HG02798 (cell line): ENCODE results near the gene CDK1.
A peak's percentile ranks its signal among the peaks of the same experiment; 100 is the strongest.
"Not testable (repeated sequence)": the region's sequence is repeated elsewhere in the genome, so short reads cannot be mapped to it uniquely, and the experiment has no call there.

ENCODE experiments used
- ATAC-seq: cut with Tn5 transposase; IDR thresholded peaks from one replicate; pipeline ENCODE4 v1.9.1; 2021; ENCODE audit warnings: mild to moderate bottlenecking; ENCODE audit not compliant: unreplicated experiment, poor library complexity

CDK1 gene

DNA sequence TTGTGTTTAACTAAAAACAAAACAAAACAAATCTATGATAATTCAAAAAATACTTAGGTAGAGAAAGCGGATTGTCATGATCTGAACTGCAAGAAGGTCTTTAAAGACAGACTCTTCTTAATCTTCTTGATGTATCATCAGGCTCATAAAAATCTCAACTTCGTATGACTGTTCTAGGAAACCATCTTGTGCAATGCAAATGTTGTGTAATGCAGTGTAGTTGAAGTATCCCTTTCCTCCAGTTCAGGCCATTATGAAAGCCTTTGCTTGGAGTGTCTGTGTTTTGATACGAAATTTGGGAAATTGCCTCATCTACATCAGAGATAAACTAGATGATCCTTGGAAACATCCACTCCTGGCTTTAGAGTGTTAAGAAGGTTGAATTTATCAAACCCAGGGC, 30.9 kb downstream of the CDK1 start:
- ATAC-seq: no peak

DNA sequence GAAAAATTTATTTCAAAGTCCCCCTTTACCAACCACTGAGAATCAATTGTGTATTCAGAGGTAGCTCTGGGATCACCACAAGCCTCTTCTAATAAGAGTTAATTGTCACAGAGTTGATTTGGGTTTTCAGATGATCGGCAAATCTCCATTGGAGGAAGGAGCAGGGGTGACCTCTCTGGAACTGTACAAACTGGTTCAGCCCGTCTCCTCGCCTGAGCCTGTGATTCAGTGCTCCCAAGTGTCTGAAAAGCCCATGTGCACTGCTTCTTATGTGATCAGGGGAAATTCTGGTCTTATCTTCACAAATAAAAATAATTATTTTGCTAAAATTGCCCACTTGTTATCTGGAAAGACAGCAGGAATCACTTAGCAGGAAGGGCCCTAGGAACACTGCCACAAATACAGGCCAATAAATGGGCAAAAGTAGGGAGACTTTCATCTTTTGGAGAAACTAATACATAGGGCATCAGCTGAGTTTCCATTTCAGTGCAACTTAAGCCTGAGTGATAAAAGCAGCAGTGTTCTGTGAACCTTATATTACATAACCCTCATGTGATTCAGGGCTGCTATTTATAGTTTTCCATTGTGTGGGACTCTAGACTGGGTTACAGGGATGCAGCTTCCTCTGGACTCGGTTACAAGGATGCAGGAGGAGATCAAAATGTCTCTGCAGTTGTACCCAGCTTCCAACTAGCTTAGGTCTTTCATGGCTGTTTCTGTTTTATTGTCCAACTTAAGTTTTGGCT, 32.3 kb downstream of the CDK1 start:
- ATAC-seq: no peak

DNA sequence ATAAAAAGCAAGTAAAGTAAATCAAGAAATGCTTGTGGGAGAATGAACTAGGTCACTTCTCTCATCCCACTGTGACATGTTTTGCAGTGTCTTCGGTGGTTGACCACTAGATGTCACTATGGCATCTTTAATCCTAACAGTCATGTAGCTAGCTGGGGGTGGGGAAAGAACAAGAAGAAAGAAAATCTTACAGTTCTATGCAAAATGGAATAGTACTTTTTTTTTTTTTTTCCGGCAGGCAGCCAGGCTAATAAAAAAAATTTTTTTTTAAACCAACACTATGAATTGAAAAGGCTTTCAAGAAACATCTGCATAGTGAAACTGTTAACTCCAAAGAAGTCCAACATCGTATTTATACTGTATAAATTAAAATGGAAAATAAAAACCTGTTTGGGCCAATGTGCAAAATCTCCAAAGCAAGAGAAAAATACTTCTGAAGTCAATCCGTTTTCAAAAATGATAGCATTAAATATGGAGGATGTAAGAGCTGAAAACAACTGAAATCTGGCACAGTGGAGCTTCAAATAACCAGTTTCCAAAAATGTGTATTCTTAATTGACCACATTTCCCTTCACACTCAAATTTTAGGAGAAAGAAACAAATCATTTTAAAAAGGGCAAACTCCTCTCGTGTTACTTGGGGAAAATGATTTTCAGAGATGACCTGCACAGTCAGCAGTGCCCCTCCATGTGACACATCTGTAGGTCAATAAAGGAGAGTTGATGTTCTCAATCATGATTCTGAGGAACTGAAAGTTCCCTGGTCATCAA, 38.5 kb downstream of the CDK1 start:
- ATAC-seq: peak; percentile 87

DNA sequence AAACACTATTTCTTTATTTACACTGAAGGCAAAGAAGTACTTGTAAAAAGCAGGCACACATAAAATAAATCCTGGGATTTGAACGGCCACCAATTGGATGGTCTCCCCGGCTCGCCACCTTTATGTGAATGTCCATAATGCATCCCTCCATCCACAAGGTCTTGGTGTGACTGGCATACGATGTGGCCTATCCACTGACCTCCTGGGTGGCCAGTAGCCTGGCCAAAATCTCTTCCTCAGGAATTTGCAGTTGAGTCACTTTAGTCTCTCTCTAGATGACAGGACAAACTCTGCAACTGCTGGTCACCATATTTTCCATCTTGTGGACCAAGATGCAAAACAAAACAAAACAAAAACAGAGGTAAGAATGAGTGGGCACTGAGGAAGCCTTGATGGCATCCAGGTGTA, 39.1 kb downstream of the CDK1 start:
- no peak for ATAC-seq

DNA sequence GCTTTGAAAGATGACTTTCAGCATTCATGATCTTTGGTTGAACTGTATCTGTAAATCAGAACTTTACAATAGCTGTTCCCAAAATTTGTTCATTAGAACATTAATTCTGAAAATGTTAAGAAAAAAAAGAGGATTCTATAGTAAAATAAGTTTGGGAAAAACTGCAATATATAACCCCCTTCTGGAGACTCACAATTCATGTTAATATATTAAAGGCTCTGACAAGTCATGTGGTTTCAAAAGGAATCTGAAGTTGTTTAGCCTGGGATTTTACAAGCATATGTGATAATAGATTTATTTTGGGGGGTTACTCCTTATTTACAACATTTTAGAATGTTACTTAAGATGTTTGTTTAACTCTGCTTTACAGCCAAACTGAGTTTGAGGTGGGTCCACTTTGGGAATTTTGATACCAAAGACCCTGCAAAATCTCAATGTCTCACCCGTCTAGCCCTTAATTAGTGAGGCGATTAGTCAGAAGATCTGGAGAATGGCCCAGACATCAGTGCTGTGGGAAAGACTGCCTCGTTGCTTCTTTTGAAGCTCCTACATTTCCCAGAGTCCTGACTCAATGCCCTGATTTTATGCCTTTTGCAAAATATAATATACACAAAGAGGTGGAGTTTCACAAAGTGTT, 40.0 kb downstream of the CDK1 start:
- no peak for ATAC-seq

DNA sequence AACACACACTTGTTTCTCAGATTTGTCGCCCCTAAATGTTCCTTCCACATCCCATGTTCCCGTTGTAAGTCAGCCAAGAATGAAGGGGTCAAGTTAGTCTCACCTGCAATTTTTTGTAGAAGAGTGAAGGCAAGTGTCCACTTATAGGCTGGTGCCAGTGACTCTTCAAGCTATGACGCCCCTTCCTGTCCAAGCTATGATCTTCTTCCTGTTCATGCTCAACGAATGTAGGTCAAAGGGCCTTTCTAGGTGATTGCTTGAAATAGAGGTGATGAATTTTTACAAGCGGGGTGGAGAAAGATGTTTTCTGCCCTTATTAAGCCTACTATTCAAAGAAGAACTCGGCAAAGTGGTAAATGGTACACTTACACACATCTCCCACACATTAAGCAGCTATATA, 41.0 kb downstream of the CDK1 start:
- no peak for ATAC-seq

DNA sequence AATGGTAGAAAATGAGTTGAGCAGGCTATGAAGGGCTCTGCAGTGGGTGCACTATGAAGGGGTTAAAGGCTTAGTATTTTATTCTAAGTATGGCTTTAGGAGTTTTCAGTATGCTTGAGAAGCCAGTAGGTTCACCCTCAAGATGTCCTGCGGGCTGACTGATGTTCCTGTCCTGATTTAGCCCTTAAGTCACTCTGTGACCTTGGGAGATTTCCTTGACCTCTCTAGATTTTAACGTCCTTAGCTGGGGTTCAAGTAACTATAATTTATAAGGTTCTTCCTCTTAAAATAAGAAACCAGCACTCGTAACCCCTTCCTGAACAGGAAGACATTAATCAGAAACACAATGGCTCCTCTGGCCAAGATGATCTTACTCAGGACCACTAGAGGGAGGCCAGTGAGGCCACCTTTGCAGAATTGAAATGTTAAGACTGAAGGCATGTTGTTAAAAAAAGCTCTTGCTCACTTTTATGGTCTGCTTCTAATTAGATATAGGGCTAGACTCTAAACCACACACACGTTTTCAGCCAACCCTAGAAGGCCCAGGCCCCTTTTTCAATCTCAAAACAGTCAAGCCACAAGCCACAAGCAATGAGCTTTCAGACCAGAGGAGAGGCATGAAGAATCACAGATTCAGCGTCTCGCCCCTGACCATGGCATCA, 41.9 kb downstream of the CDK1 start:
- ATAC-seq: peak; percentile 61

DNA sequence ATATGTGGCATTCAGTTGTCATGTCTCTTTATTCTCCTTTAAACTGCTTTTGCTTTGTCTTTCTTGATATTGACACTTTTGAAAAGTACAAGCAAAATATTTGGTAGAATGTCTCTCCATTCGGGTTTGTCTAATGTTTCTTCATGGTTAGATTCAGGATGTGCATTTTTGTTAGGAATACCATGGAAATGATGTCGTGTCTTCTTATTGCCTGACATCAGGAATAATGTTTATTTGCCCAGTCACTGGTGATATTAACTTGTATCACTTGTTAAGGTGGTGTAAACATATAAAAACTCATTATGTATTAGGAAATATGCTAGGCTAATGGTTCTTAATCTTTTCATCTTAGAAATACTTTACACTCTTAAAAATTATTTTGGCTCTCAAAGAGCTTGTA, 43.4 kb downstream of the CDK1 start:
- no peak for ATAC-seq

DNA sequence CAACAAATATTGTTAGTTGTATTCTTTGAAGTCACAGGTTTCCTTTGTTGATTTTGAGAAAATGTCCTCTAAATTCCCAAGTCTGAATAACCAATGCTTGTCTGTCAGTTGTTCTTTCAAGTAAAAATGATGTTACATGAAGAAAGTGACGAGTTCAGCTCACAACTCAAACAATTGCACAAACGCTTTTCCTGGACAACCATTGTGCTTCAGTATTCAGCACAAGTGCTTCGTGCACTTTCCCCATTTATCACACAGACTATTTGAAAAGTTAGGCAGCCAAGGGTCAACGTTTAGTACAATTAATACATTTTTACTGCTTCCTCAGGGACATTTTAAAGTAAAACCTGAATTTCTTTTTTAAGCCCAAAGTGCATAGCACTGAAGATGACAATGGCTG, 44.5 kb downstream of the CDK1 start:
- ATAC-seq: no peak

DNA sequence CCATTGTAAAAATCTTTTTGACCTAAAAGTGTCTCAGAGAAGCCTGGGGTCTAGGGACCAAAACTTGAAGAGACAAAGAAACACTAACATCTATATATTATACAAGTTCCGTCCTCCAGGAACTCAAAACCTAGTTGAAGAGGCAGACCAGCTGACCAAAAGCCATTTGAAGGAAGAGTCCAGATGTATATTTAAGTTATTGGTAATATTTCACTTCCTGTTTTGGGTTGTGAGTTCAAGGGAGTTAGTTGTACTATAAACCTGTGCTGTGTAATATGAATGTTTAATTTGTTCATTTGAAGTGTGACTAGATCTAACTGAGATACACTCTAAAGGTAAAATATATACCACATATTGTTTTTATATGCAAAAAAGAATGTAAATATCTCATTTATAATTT, 45.0 kb downstream of the CDK1 start:
- ATAC-seq: no peak

DNA sequence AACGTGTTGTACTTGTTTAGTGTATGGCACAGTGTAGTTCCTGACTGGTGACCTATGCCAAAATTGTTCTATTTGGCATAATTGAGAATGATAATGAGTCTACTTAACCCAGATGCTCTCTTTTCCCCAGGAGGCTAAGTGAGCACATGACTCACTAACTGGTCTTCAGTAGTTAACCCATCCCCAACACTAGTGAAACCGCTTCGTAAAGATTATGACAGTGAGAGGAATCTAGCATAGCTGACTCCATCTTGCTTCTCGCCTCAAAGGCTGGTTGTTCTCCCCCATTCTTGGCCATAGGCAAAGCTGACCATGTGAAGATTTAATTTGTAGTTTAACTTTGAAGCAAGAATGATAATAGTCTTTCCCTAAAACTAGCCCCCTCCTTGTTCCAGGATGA, 47.2 kb downstream of the CDK1 start:
- no peak for ATAC-seq

DNA sequence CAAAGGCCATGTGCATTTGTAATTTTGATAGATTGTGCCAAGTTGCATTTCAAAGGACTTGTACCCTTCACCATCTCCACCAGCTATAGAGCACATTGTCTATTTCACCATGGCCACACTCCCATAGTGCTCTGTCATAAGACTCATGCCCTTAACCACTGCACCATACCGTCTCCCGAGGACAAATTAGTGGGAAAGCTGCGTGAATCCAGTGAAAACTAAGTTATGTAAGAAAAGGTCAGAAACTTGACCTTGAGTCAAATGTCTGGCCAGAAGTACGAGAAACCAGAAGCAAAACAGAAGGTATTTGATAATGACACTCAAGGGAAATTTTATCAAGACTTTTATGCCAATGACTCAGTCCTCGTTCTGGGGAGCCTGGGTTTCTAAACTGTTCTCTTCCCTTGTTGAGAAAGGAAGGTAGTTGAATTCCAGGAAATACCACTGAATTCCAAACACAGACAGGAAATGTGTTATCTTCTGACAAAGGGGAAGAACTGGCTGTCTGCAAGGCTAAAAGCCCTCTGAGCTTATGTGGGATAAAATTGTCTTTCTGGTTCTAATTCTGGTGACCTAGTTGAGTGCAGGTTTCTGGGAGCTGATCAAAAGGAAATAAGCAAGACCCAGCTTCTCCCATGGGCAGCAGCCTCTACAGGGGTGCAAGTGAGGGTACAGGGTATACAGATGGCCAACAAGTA, 49.7 kb downstream of the CDK1 start:
- no peak for ATAC-seq

DNA sequence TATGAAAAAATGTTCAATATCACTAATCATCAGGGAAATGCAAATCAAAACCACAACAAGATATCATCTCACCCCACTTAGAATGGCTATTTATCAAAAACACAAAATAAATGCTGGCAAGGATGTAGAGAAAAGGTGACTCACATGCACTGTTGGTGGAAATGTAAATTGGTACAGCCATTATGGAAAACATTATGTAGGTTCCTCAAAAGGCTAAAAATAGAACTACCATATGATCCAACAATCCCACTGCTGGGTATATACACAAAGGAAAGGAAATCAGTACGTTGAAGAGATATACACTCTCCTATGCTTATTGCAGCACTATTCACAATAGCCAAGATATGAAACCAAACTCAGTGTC, 50.2 kb downstream of the CDK1 start:
- no peak for ATAC-seq

DNA sequence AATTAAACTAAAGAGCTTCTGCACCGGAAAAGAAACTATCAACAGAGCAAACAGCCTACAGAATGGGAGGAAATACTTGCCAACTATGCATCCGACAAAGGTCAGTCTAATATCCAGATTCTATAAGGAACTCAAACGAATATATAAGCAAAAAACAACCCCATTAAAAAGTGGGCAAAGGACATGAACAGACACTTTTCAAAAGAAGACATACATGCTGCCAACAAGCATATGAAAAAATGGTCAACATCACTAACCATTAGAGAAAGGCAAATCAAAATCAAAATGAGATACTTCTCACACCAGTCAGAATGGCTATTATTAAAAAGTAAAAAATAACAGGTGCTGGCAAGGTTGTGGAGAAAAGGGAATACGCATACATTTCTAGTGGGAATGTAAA, 53.9 kb downstream of the CDK1 start:
- not testable (repeated sequence) for ATAC-seq

DNA sequence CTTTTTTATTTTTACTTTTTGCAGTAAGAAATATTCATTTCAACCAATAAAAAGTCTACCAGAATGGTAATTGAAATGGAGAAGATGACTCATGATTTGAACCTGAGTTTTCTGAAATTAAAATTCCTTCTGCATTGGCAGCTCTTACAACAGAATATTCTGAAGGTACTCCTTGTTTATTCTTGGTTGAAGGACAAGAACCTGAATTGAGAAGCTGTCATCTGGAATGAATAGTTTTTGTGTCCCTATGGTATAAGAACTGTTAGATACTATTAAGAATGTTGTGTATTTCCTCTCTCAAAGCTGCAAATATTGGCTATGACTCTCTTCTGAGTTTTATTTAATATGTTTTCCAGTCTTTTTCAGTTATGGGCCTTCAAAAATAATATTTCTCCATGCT, 56.1 kb downstream of the CDK1 start:
- no peak for ATAC-seq

DNA sequence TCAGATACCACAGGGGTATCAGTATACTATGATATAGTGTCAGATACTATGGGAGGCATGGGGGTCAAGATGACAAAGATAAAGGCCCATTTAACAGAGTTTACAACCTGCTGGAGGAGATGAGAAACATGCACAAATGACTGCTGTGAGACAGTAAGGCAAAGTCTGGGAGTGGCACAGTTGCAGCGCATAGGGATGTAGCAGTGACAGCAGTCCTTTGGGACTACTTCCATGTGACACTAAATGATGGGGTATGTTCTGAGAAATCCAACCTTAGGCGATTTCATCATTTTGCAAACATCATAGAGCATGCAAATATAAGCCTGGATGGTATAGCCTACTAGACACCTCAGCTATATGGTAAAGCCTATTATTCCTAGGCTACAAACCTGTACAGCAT, 56.8 kb downstream of the CDK1 start:
- no peak for ATAC-seq

DNA sequence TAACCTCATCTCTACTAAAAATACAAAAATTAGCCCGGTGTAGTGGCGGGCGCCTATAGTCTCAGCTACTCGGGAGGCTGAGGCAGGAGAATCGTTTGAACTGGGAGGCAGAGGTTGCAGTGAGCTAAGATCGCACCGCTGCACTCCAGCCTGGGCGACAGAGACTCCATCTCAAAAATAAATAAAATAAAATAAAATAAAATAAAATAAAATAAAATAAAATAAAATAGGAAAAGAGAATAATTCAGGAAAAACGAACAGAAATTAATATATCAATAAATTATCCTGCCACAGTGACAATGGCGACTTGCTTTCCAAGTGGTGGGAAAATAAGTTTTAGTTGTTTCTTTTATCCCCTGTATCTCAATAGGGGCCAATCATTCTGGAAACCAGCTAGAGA, 62.9 kb downstream of the CDK1 start:
- not testable (repeated sequence) for ATAC-seq

DNA sequence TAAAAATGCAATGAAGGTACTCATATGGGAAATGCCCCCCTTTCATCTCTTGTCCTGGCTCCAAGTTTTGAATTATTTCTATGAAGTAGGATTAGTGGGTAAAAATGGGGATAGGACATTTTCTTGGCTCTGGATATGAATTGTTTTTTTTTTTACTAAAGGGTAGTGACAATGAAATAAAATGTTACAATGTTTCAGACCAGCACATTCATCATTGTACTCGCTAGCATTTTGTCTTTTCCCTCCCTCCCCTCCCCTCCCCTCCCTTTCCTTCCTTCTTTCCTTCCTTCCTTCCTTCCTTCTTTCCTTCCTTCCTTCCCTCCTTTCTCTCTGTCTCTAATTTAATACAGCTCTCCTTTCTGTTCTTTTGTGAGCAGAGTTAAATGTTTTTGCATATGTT, 64.4 kb downstream of the CDK1 start:
- ATAC-seq: no peak
